Stimulated activated CD4-positive, alpha-beta T cell treated with anti-CD3 and anti-CD28 coated beads, Interleukin-4, amount 100 ng/mL, for 24 hours (primary cell): ENCODE data around the gene INO80D.
"Not testable (repeated sequence)": the region's sequence is repeated elsewhere in the genome, so short reads cannot be mapped to it uniquely, and the experiment has no call there.

ENCODE experiments used
- DNase-seq: peaks from one replicate; pipeline ENCODE4 v3.0.0-alpha.2; 2020

Gene INO80D

DNA sequence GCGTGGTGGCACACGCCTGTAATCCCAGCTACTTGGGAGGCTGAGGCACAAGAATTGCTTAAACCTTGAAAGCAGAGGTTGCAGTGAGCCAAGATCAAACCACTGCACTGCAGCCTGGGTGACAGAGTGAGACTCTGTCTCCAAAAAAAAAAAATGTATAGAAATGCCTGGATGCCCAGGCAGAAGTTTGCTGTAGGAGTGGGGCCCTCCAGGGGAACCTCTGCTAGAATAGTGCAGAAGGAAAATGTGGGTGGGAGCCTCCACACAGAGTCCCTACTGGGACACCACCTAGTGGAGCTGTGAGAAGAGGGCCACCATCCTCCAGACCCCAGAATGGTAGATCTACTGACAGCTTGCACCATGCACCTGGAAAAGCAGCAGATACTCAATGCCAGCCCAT, 70.2 kb downstream of the INO80D start:
- not testable (repeated sequence) for DNase-seq

GRCh38 chr2:206011795-206012194, 74.2 kb downstream of the INO80D start:
- no peak for DNase-seq

DNA sequence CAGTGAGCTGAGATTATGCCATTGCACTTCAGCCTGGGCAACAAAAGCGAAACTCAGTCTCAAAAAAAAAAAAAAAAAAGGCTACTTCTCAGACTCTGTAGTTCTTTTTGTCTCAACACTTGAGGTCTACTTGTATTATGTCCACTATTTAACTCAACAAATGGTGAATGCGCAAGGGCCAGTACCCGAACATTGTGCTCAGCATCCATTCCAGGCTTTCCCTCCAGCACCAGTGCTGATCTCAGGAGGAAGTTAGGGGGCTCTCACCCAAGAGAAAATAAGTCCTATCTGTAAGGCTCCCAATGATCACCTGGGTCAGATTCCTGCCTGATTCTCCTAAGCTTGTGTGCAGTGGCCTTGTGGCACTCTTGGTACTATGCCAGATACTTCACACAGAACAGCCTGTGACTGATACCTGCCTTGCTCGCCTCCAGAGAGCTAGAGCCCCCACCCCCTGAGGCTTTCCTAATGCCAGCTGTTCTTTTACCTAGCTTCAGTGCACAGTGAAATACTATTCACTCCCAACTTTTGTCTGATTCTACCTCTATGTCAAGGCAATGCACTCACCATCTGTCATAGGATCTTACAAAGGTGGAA, 74.9 kb downstream of the INO80D start:
- no peak for DNase-seq

DNA sequence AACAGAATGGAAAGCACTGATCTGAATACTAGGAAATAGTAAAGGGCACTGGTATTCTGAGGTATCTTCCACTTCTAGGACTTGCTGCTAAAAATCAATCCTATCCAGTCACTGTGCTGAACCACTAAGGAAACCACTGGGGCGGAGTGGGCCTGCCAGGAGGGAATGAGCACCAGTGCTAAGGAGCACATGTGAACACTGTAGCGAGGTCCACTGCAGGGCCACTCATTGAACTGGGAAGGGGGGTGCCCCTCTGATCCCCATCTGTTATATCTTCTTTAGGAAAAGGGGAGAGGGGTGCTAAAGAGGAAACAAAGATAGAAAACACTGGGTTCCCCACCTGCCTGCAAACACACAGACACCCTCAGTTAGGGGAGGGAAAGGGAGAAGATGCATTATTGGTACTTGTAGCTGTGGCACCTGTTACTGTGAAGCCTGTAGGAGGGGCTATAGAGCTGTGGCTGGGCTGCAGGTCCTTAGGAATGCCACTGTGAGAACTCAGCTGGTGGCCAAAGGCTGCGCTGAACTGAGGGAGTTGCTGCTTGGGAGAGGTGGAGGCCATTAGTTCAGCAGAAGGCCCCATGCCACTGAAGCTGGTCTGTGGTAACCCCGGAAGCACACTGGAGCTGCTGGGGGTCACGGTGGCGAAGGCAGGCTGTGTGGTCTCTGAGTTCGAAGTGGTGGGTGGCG, 81.8 kb downstream of the INO80D start:
- peak; percentile 13 for DNase-seq

DNA sequence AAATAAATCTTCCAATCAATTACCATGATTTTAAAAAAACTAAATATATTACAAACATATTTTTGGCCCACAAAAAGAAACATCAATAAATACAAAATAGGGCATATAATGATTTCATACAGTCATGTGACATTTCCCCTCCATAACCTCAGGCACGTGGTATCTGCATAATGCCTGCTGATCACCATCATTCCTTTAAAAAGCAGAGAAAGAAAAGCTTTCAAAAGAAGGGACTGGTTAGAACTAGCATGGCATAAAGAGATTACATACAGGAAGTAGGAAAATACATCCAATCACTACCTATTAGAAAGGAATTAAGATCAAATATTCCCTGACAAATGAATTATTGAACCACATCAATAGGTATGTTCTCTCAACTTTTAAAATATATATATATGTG, 83.5 kb downstream of the INO80D start:
- DNase-seq: no peak

GRCh38 chr2:206001912-206002311, 84.1 kb downstream of the INO80D start:
- DNase-seq: no peak

- DNase-seq: no peak
Measured at GRCh38 chr2:206000776-206001175, 85.2 kb downstream of the INO80D start.

DNA sequence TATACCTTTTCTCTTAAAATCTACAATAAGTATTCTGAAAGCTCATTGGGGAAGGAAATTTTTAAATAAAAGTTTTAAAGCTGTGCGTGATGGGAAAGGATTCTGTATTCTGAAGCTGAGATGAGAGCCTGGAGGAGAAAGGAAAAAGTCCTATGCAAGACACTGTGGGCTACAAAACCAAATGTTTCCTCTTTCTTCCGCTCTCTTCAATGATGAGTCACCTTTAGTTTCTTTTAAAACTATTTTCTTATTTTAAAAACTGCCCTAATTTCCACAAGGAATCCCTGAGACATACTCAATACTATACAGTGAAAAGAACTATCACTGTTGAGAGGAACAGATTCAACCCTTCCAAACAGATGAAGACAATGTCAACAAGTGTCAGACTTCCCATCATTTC, 87.4 kb downstream of the INO80D start:
- no peak for DNase-seq

DNA sequence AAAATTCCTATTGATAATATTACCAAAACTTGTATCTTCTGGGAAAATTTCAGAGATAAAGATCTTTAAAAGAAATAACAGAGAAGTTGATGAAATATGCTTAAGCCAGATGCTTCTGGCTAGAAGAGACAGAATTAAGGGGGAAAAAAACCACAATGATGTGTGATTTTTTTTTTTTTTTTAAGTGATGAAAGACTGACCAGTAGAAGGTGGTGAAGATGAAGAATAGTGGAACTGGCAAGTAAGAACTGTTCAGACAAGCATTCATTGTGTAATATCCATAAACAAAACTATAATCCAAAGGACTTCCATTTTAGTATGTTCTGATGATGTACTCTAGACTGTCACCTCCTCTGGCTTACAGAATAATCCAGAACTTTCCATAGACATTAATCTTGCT, 89.8 kb downstream of the INO80D start:
- no peak for DNase-seq

- no peak for DNase-seq
Measured at GRCh38 chr2:205995260-205995659, 90.7 kb downstream of the INO80D start.

DNA sequence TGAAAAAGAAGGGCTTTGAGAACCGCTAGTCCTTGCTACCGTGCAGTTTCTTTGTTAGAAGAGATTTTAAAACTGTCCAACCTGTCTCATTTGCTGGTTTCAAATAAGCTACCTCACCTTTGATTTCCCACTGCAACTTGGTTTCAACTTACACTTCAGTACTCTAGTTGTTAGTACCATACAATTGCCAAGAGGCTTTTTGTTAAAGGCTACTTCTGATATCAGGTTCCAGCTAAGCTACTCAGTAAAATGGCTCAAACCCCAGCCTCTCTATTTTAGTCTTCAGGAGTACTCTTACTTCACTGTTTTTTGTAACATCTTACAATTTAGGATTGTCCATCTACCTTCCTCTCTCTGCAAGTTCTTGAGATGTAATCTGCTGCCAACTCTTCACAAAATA, 91.6 kb downstream of the INO80D start:
- no peak for DNase-seq

DNA sequence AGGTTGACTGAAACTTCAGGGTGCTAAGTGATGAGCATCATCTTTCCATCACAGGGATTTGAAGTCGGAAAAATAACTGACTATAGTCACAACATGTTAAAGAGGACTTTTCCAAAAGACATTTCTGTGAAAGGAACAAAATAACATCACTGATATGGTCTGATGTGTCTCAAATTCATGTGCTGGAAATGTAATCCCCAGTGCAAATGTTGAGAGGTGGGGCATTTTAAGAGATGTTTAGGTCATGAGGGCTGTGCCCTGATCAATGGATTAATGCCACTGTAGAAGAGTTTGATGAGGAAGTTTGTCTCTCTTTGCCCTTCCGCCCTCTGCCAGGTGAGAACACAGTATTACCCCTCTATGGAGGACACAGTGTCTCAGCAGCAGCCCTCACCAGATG, 95.9 kb downstream of the INO80D start:
- no peak for DNase-seq

GRCh38 chr2:205989271-205990071, 96.5 kb downstream of the INO80D start:
- DNase-seq: no peak

GRCh38 chr2:205988681-205989080, 97.3 kb downstream of the INO80D start:
- not testable (repeated sequence) for DNase-seq

- no peak for DNase-seq
Measured at GRCh38 chr2:205988274-205988673, 97.7 kb downstream of the INO80D start.

GRCh38 chr2:205986334-205986733, 99.6 kb downstream of the INO80D start:
- DNase-seq: not testable (repeated sequence)

DNA sequence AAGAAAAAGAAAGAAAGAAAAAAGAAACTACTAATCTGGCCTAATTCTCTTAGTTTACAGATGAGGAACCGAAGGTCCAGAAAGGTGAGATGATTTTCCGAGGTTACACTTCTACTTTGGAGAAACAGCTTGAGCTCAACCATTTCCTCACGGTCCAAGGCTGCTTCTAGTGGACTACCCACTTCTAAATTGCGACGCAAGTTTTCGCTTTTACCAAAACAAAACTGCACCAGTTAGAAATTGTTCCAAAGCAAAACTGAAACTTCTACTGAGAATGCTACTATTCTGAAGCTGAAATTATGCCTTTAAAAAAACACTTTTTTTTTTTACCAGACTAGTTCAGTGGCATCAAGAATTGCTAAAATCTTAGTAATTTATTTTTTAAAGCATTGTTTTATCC, 101.6 kb downstream of the INO80D start:
- no peak for DNase-seq

DNA sequence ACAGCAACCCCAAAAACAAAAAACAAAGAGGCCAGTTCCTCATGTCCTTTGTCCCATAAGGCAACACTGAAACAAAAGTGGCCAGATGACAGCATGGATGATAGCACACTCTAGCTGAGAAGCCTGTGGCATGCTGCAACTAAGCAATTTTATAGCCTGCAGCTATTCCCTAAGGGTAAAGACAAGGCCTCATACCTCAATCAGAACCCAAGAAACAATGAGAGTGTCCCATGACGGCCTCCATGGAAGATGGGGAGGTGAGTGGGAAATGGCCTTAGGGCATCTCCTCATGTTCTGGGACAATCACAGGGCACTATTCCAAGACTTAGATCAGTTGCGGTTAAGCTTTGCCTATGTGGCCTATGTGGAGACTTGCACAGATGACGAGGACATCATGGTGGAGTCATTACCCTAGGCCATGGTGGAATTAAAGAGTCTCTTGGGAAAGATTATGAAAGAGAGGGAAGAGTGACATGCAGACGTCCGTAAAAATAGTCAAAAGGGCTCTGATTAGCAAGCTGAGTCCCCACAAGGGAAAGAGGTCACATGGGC, 103.1 kb downstream of the INO80D start:
- no peak for DNase-seq

GRCh38 chr2:205978728-205979127, 107.2 kb downstream of the INO80D start:
- DNase-seq: not testable (repeated sequence)

GRCh38 chr2:205977699-205978098, 108.3 kb downstream of the INO80D start:
- DNase-seq: not testable (repeated sequence)

- not testable (repeated sequence) for DNase-seq
Measured at GRCh38 chr2:205976934-205977659, 108.9 kb downstream of the INO80D start.

DNA sequence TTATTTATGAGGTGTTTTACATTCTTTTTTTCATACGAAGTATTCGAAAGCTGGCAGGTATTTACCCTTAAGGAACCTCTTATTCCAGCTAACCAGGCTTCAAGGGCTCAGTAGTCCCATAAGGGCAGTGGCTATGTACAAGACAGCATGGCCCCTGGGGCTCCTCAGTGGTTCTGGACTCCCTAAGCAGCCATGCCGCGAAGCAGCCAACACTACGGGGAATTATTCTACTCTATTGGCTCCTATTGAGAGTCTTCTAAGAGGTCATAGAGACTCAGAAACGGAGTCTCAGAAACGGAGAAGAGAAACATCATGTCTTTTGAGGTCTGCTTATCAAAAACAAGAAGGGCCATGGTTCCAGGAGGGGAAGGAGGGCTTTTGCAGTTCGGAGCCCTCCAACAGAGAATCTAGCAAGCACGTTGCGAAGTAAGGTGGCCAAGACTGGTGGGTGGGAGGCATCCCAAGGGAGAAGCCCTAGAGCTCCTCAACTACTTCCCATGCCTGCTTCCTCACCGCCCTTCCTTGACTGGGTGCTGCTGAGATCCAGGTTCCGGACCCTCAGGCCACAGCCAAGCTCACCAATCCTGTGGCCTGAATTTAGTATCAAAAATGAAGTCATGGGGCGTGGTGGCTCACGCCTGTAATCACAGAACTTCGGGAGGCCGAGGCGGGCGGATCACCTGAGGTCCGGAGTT, 109.7 kb downstream of the INO80D start:
- DNase-seq: no peak
